GM21515 (cell line): ENCODE data around the gene SAPCD1.

Experiments
- ATAC-seq: cut with Tn5 transposase; IDR thresholded peaks from one replicate; pipeline ENCODE4 v1.9.1; 2021; ENCODE audit not compliant: unreplicated experiment

The SAPCD1 gene

DNA sequence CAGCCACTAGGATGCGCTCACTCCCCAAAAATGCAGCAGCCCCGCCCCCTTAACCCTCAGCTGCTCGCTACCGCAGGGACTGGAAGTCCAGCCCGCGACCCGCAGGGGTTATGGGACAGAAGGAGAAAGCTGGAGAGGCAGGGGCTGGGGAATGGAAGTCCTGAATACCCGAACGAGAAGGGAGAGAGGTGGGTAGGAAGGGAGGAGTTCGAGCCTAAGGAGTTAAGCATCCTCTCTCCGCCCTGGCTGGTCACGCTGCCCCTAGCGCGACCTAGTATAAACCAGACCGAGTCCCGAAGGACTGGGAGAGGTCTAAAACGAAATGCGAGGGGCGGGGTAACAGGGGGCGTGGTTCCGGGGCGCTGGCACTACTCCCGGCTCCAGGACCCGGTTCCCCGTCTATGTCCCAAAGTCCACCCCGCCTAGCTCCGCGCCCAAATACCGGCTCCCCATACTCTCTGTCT, 32.9 kb upstream of the SAPCD1 start:
- ATAC-seq, result peak; percentile 41

DNA sequence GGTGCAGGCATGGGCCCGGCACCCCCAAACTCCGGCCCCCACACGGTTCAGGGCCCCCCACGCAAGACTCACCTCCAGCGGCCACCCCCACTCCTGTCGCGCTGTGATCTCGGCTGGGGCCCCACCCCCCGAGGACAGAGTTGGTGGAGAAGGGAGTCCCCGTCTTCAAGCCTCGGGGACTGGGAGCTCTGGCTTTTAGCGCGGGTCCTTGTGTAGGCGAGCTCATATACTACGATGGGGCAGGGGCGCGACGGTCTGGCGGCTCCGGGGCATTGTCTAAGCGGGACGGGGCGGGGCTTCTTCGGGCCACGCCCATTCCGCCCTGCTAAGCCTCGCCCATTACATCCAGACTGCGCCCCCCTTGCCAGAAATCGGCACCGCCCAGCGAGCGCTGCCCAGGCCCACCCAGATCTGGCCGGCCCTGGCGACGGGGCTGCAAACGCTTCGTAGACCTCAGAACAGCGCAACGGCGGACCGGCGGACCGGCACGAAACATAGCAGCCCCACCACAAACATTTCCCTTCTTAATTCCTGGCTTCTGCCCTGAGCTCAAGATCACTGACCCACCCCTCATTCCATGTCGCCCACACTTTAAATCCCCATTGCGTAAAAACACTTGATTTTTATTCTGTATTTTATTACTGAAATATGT, 32.4 kb upstream of the SAPCD1 start:
- ATAC-seq, result peak; percentile 37

DNA sequence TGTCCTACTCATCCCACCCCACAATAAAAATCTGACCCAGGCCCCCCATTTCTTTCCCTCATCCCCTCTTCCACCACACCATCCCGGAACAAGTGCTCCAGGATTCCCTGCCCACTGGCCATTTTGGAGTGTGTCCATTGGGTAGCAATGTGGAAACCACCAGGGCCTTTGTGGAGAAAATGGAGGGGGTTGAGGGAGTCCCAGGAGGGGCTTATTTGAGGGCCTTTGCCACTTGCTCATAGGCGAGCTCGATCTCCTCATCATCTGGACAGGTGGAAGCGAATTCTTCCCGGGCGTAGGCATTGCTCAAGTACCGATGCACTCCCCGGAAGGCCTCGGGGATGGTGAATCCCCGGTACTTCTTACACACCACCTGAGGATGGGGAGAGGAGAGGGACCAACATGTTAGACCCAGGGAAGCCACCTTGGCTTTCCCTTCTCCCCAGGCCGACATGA, 31.8 kb upstream of the SAPCD1 start:
- no peak for ATAC-seq

GRCh38 chr6:31732029-31732428, 30.4 kb upstream of the SAPCD1 start:
- no peak for ATAC-seq

DNA sequence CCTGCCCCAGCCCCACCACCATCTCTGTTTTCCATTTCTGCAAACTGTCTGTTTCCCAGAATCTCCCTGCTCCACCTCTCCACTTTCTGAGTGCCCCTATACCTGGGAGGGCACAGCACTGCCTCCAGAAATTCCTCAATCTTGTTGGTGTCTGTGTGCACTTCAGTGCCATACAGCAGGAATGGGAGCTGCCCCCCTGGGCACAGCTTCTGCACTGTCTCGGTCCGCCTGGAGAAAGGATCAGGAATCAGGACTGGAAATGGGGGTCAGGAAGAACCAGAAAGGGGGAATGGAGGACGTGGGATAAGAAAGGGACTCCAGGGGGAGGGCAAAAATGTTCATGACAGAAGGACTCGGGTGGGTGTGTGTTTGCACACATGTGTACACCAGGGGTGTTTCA, 28.7 kb upstream of the SAPCD1 start:
- ATAC-seq, result no peak

DNA sequence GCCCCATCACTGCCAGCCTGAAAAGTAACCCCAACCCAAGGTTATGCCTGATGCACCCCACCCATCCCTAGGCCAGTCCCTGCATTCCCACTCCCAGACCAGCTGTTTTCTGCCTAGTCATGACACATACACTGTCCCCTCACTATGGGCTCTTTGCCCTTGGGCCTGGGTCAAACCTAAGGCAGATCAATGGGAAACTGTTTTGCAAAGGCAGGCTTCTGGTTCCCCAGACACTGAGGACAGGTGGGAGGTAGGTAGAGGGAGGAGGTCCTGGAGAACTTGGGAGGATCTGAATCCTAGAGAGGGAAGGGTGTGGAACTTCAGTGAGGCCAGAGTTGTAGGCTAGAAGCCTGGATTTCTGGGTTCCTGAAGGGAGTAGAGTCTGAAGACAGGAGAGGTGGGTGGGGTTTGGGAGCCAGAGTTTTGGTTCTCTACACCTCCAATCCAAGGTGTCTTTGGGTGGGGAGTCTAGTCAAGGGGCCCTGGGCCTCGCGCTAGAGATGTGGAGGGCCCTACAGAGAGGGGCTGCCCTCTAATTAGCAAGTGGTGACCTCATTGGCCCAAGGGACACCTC, 28.1 kb upstream of the SAPCD1 start:
- no peak for ATAC-seq

GRCh38 chr6:31734821-31735406, 27.5 kb upstream of the SAPCD1 start:
- no peak for ATAC-seq

DNA sequence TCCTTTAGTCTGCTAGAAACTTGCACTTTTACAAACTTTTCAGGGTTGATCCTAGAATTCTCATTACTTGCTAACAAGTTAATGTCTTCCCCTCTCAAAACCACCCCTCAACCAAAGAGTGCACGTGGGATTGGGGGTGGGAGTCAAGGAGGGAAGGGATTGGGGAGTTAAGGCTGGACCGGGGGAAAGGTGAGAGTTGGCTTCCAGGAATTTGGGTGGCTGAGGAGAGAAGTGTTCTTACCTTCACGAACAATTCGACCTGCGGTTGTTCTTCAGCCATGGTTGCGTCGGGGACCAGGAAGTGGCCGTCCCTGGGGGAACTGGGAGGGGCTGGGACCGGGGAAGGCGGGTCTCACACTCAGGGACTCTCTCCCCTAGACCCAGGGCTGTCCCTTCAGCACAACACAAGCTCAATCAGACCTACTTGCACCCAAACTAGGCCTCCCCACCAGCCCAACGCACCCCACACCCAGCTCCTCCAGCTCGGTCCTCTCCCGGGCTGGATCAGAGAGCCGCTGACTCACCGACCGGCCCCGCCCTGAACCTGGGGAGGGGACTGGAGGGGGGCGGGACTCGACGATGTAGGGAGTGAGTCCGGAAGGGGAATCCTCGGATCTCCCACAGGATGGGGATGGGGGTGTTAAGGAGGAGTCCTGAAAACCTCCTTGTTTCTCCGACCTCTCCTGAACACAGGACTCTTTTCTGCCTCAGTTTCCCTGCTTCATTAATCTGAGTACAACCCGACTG, 26.3 kb upstream of the SAPCD1 start, which contains the start of gene CLIC1:
CLIC1 (minus strand) TSS at position 510 of the 747 bp plus-strand sequence; CDS start at position 280, 230 bp downstream.
- ATAC-seq, result no peak

DNA sequence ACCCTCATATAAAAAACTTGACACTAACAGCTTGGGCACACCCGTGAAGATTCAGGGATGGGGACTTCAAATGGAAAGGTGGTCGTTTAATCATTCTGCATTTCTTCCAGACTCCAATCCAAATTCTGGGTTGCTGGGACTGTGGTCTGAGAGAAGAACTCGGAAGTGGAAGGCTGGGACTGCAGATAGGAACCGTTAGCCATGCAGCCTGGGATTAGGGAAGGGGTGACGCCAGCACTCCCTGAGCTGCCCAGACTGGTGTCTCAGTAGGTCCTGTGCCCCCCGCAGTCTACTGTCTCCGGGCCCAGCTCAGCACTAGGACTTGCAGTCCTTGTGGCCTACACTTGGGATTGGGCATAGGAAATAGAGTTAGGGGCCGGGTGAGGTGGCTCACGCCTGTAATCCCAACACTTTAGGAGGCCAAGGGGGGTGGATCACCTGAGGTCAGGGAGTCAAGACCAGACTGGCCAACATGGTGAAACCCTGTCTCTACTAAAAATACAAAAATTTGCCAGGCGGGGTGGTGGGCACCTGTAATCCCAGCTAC, 25.6 kb upstream of the SAPCD1 start:
- no peak for ATAC-seq

GRCh38 chr6:31737315-31737990, 25.0 kb upstream of the SAPCD1 start:
- ATAC-seq, result no peak

- ATAC-seq, result no peak
These were observed 24.2 kb upstream of the SAPCD1 start for GRCh38 chr6:31737991-31738979.

DNA sequence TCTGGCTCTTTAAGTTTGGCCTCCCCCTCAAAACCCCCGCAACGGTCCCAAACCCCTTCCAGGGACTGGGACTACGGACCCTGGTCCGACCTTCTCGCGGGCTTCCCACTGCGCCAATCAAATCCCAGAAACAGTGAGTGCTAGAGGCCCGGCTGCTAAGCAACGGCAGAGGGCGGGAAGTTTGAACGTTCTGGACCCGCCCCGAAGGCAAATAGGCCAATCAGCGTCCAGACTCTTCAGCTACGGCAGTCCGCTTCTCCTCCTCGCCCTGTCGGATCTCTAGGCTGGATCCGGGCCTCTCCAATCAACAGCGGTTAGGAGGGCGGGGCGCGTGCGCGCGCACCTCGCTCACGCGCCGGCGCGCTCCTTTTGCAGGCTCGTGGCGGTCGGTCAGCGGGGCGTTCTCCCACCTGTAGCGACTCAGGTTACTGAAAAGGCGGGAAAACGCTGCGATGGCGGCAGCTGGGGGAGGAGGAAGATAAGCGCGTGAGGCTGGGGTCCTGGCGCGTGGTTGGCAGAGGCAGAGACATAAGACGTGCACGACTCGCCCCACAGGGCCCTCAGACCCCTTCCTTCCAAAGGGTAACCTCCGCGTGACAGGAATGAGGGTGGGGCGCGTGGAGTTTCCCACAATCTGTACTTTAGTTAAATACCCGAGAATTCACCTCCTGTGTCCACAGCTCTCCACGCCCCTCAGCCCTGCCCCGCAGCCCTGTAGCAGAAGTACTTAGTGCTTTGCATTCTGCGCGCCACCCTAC, 22.6 kb upstream of the SAPCD1 start, which contains the start of gene MSH5:
MSH5 (plus strand) TSS at position 367 of the 758 bp plus-strand sequence. CDS start 462 bp downstream, outside the sequence.
- ATAC-seq, result peak; percentile 60

- peak; percentile 1 for ATAC-seq
These were observed 21.8 kb upstream of the SAPCD1 start for GRCh38 chr6:31740397-31741223.

- ATAC-seq, result no peak
These were observed 20.6 kb upstream of the SAPCD1 start for GRCh38 chr6:31741815-31742214.

GRCh38 chr6:31742894-31743293, 19.6 kb upstream of the SAPCD1 start:
- no peak for ATAC-seq

DNA sequence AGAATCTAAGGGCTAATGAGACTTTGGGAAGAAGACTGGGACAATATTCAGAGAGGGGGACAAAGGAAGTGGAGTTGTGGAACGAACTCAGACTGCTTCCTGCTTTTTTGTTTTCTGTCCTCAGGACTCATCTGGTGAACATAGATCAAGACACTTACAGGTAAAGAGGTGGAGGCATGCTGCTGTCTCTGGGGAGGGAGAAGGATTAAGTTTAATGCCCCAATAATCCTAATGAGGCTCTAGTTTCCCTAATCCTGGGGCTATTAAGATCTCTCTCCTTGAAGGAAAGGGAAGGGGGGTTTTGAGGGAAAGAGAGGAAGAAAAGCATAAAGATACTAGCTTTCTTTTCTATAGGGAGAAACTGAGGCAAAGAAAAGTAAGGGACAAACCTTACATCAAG, 18.0 kb upstream of the SAPCD1 start:
- no peak for ATAC-seq

- ATAC-seq, result no peak
These were observed 13.0 kb upstream of the SAPCD1 start for GRCh38 chr6:31749301-31750036.
